Activated CD8-positive, alpha-beta memory T cell treated with anti-CD3 and anti-CD28 coated beads, Interleukin-2, amount 50 U/mL, for 24 hours (primary cell): ENCODE data around the gene ST3GAL2.
"Not testable (repeated sequence)": the region's sequence is repeated elsewhere in the genome, so short reads cannot be mapped to it uniquely, and the experiment has no call there.

Source experiments
- DNase-seq: peaks from one replicate; pipeline ENCODE4 v3.0.0-alpha.2; 2020; ENCODE audit errors: extremely low read depth

The ST3GAL2 gene

DNA sequence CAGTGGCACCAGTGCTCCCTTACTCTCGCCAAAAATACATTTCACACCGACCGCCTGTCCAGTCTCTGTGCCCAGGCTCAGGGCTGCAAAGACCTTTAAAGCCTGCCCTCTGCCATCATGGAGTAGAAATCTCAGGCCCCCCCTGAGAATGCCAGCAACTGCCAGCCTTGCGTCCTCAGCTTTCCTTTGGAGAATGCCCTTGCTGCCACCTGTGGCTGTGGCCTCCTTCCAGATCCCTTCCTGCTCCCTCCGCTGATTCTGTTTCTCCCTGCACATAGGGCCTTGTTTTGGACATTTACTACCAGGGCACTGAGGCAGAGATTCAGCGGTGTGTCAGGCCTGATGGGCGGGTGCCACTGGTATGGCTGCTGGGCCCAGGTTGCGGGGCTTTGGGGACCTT lies 28.7 kb upstream of the ST3GAL2 start:
- no peak for DNase-seq

- no peak for DNase-seq
Measured at GRCh38 chr16:70467113-70467512, 28.2 kb upstream of the ST3GAL2 start.

DNA sequence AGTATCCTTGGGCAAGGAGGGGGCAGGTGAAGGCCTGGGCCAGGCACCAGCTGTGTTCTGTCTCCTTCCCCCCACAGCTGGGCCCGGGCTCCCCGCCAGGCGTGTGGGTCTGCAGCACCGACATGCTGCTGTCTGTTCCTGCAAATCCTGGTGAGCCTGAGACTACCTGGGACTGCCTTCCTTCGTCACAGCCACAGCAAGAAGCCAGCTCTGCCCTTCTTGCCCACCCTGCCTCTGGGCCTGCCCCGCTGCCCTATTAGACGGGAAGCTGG lies 27.8 kb upstream of the ST3GAL2 start:
- no peak for DNase-seq

DNA sequence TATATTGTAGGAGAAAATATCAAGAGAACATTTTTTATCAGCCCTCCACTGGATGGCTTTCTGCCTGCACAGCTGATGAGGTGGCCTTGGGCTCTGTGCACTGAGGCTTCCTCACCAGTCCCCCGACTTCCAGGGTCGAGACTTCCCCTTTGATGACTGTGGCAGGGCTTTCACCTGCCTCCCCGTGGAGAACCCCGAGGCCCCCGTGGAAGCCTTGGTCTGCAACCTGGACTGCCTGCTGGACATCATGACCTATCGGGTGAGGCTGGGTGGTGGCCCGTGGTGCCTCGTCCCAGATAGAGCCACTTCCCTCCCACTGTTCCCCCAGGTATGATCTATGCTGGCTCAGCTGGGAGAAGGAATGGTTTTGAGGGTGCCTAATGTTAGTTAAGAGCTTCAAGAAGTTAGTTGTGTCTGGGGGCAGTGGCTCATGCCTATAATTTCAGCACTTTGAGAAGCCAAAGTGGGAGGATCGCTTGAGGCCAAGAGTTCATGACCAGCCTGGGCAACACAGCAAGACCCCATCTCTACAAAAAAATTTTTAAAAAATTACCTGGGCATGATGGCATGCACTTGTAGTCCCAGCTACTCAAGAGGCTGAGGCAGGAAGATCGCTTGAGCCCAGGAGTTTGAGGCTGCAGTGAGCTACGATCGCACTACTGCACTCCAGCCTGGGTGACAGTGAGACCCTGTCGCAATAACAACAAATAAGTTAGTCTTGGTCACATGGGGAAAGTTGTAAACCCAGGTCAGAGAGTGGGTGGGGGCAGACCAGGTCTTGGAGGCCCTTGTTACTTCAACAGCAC lies 27.3 kb upstream of the ST3GAL2 start:
- DNase-seq: no peak

- DNase-seq: no peak
Measured at GRCh38 chr16:70463235-70463634, 24.3 kb upstream of the ST3GAL2 start.

GRCh38 chr16:70460737-70461261 lies 21.9 kb upstream of the ST3GAL2 start:
- DNase-seq: no peak

DNA sequence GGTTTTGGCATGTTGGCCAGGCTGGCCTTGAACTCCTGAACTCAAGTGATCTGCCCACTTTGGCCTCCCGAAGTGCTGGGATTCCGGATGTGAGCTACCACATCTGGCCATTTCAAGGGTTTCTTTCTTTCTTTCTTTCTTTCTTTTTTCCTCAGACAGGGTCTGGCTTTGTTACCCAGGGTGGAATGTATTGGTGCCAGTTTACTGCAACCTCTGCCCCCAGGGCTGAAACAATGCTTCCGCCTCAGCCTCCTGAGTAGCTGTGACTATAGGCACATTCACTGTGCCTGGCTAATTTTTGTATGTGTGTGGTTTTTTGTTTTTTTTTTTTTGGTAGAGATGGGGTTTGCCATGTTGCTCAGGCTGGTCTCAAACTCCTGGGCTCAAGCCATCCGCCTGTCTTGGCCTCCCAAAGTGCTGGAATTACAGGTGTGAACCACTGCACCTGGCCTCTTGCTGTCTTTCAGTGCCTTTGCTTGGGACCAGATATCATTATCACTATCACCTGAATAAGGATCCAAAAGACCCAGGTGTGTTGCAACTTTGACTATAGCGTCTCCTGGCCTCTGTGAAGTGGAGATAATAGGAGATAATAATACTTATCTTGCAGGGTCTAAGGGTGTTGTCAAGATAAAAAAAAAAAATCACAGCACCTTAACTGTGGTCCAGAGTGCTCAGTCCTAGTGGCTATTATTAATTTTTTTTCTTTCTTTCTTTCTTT lies 18.7 kb upstream of the ST3GAL2 start:
- no peak for DNase-seq

DNA sequence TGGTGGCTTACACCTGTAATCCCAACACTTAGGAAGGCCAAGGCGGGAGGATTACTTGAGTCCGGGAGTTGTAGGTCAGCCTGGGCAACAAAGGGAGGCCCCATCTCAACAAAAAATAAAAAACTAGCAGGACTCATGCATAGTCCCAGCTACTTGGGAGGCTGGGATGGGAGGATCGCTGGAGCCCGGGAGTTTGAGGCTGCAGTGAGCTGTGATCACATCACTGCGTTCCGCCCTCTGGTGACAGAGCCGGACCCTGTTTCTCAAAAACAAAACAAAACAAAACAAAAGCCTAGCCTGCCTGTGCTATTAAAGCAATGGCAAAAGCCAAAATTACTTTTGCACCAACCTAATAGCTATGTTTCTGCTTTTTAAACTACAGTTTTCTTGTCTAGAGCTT lies 17.0 kb upstream of the ST3GAL2 start:
- DNase-seq: no peak

DNA sequence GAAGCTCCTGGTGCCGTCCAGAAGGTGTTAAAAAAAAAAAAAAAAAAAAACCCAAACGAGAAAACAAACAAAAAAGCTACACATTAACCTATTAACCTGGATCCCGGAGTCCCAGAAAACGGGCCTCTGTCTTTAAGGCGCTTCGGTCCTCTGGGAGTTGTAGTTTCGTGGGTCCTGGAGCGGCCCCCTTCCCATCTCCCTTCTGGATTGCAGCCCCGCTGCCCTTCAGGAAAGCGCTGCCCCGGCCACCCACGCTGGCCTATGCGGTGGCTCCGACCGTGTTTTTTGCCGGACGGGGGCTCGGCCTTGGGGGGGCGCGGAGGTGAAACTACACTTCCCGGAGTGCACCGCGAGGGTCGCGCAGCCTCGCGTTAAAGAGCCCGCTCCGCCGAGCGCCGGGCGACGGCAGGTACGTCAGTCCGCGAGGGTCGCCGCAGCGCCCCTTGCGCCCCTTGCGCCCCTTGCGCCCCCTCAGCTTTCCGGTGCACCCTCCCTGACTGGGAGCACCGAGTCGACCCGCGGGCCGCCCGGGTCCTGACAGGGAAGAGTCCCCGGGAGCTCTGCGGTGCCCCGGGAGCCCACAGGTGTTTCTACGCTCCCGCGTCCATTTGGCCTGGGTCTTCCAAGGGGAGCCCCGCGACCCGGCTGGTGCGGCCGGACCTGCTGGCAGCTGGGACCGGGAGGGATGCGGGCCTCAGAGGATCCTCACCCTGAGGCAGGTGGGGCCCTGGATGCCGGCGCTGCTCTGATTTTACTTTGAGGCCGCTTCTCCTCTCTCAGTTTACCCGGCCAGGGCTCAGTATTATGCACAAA lies 15.5 kb upstream of the ST3GAL2 start, which contains the start of gene FCSK:
Gene FCSK, plus strand, starts transcription at position 374 of the 813 bp plus-strand sequence. CDS start 8,596 bp downstream, outside the sequence.
- DNase-seq: no peak

DNA sequence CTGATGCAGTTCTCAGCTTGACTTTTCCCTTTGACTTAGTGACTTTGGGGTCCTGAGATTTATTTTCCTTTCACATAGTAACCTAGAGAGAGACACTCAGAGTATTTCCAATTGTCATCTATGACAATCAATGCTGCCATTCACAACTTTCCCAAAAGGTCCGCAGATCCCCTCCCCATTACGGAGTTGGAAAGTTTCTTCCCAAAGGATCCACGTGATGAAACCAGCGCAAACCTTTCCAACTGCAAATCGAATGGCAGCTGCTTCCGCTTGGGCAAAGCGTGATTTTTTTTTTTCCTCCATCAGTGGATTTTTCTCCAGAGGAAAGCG lies 15.0 kb upstream of the ST3GAL2 start:
- no peak for DNase-seq

- DNase-seq: no peak
Measured at GRCh38 chr16:70453117-70453891, 14.4 kb upstream of the ST3GAL2 start.

DNA sequence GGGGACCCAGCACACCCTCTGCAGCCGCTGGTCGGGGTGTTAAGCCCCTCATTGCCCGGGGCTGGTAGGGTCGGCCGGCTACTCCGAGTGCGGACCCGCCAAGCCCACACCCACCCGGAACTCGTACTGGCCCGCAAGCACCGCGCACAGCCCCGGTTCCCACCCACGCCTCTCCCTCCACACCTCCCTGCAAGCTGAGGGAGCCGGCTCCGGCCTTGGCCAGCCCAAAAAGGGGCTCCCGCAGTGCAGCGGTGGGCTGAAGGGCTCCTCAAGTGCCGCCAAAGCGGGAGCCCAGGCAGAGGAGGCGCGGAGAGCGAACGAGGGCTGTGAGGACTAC lies 12.1 kb upstream of the ST3GAL2 start:
- not testable (repeated sequence) for DNase-seq

DNA sequence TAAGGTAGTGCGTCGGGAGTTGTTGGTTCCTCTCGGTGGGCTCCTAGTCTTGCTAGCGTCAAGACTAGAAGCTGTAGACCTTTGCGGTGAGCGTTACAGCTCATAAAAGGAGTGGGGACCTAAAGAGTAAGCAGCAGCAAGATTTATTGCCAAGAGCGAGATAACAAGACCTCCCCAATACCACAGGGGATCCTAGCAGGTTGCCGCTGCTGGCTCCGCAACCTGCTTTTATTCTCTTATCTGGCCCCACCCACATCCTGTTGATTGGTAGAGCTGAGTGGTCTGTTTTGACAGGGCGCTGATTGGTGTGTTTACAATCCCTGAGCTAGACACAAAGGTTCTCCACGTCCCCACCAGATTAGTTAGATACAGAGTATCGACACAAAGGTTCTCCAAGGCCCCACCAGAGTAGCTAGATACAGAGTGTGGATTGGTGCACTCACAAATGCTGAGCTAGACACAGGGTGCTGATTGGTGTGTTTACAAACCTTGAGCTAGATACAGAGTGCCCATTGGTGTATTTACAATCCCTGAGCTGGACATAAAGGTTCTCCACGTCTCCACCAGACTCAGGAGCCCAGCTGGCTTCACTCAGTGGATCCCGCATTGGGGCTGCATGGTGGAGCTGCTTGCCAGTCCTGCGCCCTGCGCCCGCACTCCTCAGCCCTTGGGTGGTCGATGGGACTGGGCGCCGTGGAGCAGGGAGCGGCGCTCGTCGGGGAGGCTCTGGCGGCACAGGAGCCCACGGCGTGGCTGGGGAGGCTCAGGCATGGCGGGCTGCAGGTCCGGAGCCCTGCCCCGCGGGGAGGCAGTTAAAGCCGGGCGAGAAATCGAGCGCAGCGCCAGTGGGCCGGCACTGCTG lies 11.5 kb upstream of the ST3GAL2 start:
- DNase-seq: not testable (repeated sequence)

DNA sequence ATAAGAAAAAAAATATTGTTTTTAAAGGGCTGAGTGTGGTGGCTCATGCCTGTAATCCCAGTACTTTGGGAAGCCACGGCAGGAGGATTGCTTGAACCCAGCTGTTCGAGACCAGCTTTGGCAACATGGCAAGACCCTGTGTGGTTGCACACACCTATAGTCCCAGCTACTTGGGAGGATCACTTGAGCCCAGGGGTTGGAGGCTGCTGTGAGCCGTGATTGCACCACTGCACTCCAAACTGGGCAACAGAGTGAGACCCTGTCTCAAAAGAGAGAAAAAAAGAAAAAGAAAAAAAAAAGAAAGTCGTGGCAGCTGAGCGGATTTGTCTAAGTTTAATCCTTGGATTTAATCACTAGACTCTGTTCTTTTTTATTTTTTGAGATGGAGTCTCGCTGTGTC lies 9.2 kb upstream of the ST3GAL2 start:
- no peak for DNase-seq

DNA sequence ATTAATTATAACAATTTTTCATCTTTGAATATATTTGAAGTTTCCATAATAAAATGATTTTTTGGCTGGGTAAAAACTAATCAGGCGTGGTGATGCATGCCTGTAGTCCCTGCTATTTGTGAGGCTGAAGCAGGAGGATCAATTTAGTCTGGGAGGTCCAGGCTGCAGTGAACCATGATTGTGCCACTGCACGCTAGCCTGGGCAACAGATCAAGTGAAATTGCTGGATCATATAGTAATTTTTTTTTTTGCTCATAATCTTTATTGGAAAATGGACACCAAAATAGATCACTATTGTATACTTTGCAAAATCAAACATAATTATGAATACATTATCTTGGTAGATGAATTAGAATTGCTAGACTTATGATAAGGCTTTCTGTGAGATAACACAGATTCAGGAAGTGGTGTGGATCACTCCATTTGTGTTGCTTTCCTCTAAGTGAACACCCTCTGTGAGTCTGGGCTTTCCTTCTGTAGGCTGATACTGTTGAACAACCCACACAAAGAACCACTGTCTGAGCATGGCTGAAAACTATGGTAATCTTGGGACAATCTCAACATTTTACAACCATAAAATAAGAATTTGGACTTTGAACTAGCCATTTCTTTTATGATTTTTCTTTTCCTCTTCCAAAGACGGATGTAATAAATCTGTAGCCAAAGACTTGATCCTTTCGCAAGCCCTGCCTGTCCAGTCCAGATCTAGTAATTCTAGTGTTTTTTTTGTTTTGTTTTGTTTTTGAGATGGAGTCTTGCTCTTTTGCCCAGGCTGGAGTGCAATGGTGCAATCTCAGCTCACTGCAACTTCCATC lies 5.6 kb upstream of the ST3GAL2 start:
- no peak for DNase-seq

- DNase-seq: no peak
Measured at GRCh38 chr16:70442344-70442743, 3.4 kb upstream of the ST3GAL2 start.

DNA sequence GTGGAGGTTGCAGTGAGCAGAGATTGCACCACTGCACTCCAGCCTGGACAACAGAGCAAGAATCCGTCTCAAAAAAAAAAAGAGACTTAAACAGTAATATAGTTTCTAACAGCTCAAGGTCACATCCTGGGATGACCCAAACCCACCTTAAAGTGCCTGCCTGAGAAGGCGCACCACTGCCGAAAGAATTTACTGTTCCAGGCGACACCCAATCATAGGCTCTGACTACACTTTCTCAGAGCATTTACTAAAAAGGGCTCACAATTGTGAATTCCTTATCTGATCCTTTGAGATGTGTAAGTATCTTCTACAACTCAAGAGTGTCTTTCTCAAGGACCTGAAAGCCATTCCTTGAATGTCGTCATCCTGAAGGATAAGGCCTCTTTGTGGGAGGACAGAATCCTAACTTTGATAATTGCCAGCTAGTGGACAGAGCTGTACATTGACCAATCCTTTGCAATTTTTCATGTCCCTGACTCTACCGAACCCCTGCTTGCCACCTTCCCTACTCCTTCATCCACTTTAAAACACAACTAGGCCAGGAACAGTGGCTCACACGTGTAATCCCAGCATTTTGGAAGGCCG lies 2.6 kb upstream of the ST3GAL2 start:
- no peak for DNase-seq

DNA sequence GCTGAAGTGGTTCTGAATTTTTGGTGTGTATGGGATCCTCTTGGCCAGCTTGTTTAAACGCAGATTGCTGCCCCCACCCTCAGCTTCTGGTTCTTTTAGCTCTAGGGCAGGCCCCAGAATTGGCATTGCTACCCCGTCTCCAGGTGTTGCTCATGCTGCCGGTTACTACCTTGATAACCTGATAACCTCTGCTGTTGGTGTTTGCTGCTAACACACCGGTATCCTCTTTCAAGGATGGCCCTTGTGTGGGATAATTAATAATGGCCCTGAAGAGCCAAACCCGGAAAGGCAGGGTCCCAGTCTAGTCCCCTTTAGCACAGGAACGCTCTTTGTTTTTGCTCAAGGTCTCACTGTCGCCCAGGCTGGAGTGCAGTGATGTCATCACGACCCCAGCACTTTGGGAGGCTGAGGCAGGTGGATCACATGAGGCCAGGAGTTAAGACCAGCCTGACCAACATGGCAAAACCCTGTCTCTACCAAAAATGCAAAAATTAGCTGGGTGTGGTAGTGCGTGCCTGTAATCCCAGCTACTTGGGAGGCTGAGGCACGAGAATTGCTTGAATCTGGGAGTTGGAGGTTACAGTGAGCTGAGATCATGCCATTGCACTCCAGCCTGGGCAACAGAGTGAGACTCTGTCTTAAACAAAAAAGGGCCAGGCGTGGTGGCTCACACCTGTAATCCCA lies 1.3 kb upstream of the ST3GAL2 start:
- no peak for DNase-seq

GRCh38 chr16:70438585-70438968 lies 323 bp downstream of the ST3GAL2 start:
- no peak for DNase-seq
